Measurements from ENCODE around the gene BLOC1S5. TPM values are rescaled to one million over a fixed set of nuclear protein-coding genes. Genes with fewer than 3 reads are reported as not detected.
"Not testable (repeated sequence)": the region's sequence is repeated elsewhere in the genome, so short reads cannot be mapped to it uniquely, and the experiment has no call there.

BLOC1S5 gene
- total RNA-seq, 1 donor: 7.1 TPM

- peaks cover 8% of the 10 kb centered on the region for H3K4me1 ChIP-seq (ENCODE audit: insufficient read depth, low read length)
- H3K27me3 ChIP-seq (ENCODE audit: insufficient read depth, low read length): no peaks in the 10 kb centered on the region
- H3K9me3 ChIP-seq (ENCODE audit: low read depth, low read length): no peaks in the 10 kb centered on the region
- no peak overlapping the region for H3K4me3 ChIP-seq (ENCODE audit: low read length)
These were observed 5.6 kb upstream of the BLOC1S5 start for GRCh38 chr6:8069631-8070284.

GRCh38 chr6:8069151-8069550, 5.0 kb upstream of the BLOC1S5 start:
- Histone ChIP-seq H3K4me3 (ENCODE audit: low read length) (no peak overlapping the region), H3K4me1 (ENCODE audit: insufficient read depth, low read length) (peaks cover 8% of the 10 kb centered on the region), H3K9me3 (ENCODE audit: low read depth, low read length) (no peaks in the 10 kb centered on the region), H3K27me3 (ENCODE audit: insufficient read depth, low read length) (no peaks in the 10 kb centered on the region)

- Histone ChIP-seq H3K4me1 (ENCODE audit: insufficient read depth, low read length) (peaks cover 11% of the 10 kb centered on the region), H3K4me3 (ENCODE audit: low read length) (no peak overlapping the region), H3K9me3 (ENCODE audit: low read depth, low read length) (no peaks in the 10 kb centered on the region), H3K27me3 (ENCODE audit: insufficient read depth, low read length) (no peaks in the 10 kb centered on the region)
These were observed 1.9 kb upstream of the BLOC1S5 start for GRCh38 chr6:8066108-8066507.

- peaks cover 11% of the 10 kb centered on the region for H3K4me1 ChIP-seq (ENCODE audit: insufficient read depth, low read length)
- H3K9me3 ChIP-seq (ENCODE audit: low read depth, low read length): no peaks in the 10 kb centered on the region
- H3K4me3 ChIP-seq (ENCODE audit: low read length): no peak overlapping the region
- no peaks in the 10 kb centered on the region for H3K27me3 ChIP-seq (ENCODE audit: insufficient read depth, low read length)
These were observed 1.3 kb upstream of the BLOC1S5 start for GRCh38 chr6:8065519-8065911.

- peak overlapping the region; percentile 90 for H3K4me3 ChIP-seq (ENCODE audit: low read length)
These were observed 689 bp upstream of the BLOC1S5 start for GRCh38 chr6:8064638-8065518.

GRCh38 chr6:8061736-8062135, 2.5 kb downstream of the BLOC1S5 start:
- peaks cover 11% of the 10 kb centered on the region for H3K4me1 ChIP-seq (ENCODE audit: insufficient read depth, low read length)
- no peaks in the 10 kb centered on the region for H3K9me3 ChIP-seq (ENCODE audit: low read depth, low read length)
- H3K4me3 ChIP-seq (ENCODE audit: low read length): no peak overlapping the region
- H3K27me3 ChIP-seq (ENCODE audit: insufficient read depth, low read length): no peaks in the 10 kb centered on the region

More at GRCh38 chr6:8064638-8065518, 689 bp upstream of the BLOC1S5 start:
- Histone ChIP-seq H3K27me3 (ENCODE audit: insufficient read depth, low read length) (no peaks in the 10 kb centered on the region), H3K9me3 (ENCODE audit: low read depth, low read length) (no peaks in the 10 kb centered on the region), H3K4me1 (ENCODE audit: insufficient read depth, low read length) (peaks cover 11% of the 10 kb centered on the region)

GRCh38 chr6:8060346-8060745, 3.8 kb downstream of the BLOC1S5 start:
- Histone ChIP-seq H3K4me3 (ENCODE audit: low read length) (no peak overlapping the region), H3K4me1 (ENCODE audit: insufficient read depth, low read length) (peaks cover 11% of the 10 kb centered on the region), H3K27me3 (ENCODE audit: insufficient read depth, low read length) (no peaks in the 10 kb centered on the region), H3K9me3 (ENCODE audit: low read depth, low read length) (no peaks in the 10 kb centered on the region)

- Histone ChIP-seq H3K27me3 (ENCODE audit: insufficient read depth, low read length) (no peaks in the 10 kb centered on the region), H3K4me3 (ENCODE audit: low read length) (no peak overlapping the region), H3K9me3 (ENCODE audit: low read depth, low read length) (no peaks in the 10 kb centered on the region), H3K4me1 (ENCODE audit: insufficient read depth, low read length) (peaks cover 3% of the 10 kb centered on the region)
These were observed 5.1 kb downstream of the BLOC1S5 start for GRCh38 chr6:8059129-8059528.

GRCh38 chr6:8057793-8058192, 6.4 kb downstream of the BLOC1S5 start:
- no peaks in the 10 kb centered on the region for H3K9me3 ChIP-seq (ENCODE audit: low read depth, low read length)
- no peak overlapping the region for H3K4me3 ChIP-seq (ENCODE audit: low read length)
- no peaks in the 10 kb centered on the region for H3K27me3 ChIP-seq (ENCODE audit: insufficient read depth, low read length)
- H3K4me1 ChIP-seq (ENCODE audit: insufficient read depth, low read length): no peaks in the 10 kb centered on the region

GRCh38 chr6:8057263-8057662, 6.9 kb downstream of the BLOC1S5 start:
- Histone ChIP-seq H3K27me3 (ENCODE audit: insufficient read depth, low read length) (no peaks in the 10 kb centered on the region), H3K4me1 (ENCODE audit: insufficient read depth, low read length) (no peaks in the 10 kb centered on the region), H3K4me3 (ENCODE audit: low read length) (no peak overlapping the region), H3K9me3 (ENCODE audit: low read depth, low read length) (no peaks in the 10 kb centered on the region)

GRCh38 chr6:8054276-8054675, 9.9 kb downstream of the BLOC1S5 start:
- Histone ChIP-seq H3K4me3 (ENCODE audit: low read length) (no peak overlapping the region), H3K27me3 (ENCODE audit: insufficient read depth, low read length) (no peaks in the 10 kb centered on the region), H3K4me1 (ENCODE audit: insufficient read depth, low read length) (no peaks in the 10 kb centered on the region), H3K9me3 (ENCODE audit: low read depth, low read length) (no peaks in the 10 kb centered on the region)

GRCh38 chr6:8047541-8048292, 16.5 kb downstream of the BLOC1S5 start:
- no peak overlapping the region for H3K4me3 ChIP-seq (ENCODE audit: low read length)
- no peaks in the 10 kb centered on the region for H3K4me1 ChIP-seq (ENCODE audit: insufficient read depth, low read length)
- H3K9me3 ChIP-seq (ENCODE audit: low read depth, low read length): no peaks in the 10 kb centered on the region
- no peaks in the 10 kb centered on the region for H3K27me3 ChIP-seq (ENCODE audit: insufficient read depth, low read length)

- H3K4me1 ChIP-seq (ENCODE audit: insufficient read depth, low read length); H3K27me3 ChIP-seq (ENCODE audit: insufficient read depth, low read length); H3K4me3 ChIP-seq (ENCODE audit: low read length); H3K9me3 ChIP-seq (ENCODE audit: low read depth, low read length): not testable (repeated sequence)
These were observed 18.4 kb downstream of the BLOC1S5 start for GRCh38 chr6:8045769-8046168.

GRCh38 chr6:8043221-8043620, 21.0 kb downstream of the BLOC1S5 start:
- Histone ChIP-seq H3K4me3 (ENCODE audit: low read length) (no peak overlapping the region), H3K27me3 (ENCODE audit: insufficient read depth, low read length) (no peaks in the 10 kb centered on the region), H3K9me3 (ENCODE audit: low read depth, low read length) (no peaks in the 10 kb centered on the region), H3K4me1 (ENCODE audit: insufficient read depth, low read length) (no peaks in the 10 kb centered on the region)

GRCh38 chr6:8041913-8042583, 22.1 kb downstream of the BLOC1S5 start:
- no peaks in the 10 kb centered on the region for H3K9me3 ChIP-seq (ENCODE audit: low read depth, low read length)
- no peaks in the 10 kb centered on the region for H3K27me3 ChIP-seq (ENCODE audit: insufficient read depth, low read length)
- no peak overlapping the region for H3K4me3 ChIP-seq (ENCODE audit: low read length)
- H3K4me1 ChIP-seq (ENCODE audit: insufficient read depth, low read length): no peaks in the 10 kb centered on the region
